NCI-H128 (cell line): Measurements from ENCODE around the gene INTS7.

Experiments
- DNase-seq: peaks from one replicate; lab custom pipeline; 2025; ENCODE audit not compliant: unreplicated experiment; lab: John Stamatoyannopoulos, UW

The INTS7 gene, protein sequence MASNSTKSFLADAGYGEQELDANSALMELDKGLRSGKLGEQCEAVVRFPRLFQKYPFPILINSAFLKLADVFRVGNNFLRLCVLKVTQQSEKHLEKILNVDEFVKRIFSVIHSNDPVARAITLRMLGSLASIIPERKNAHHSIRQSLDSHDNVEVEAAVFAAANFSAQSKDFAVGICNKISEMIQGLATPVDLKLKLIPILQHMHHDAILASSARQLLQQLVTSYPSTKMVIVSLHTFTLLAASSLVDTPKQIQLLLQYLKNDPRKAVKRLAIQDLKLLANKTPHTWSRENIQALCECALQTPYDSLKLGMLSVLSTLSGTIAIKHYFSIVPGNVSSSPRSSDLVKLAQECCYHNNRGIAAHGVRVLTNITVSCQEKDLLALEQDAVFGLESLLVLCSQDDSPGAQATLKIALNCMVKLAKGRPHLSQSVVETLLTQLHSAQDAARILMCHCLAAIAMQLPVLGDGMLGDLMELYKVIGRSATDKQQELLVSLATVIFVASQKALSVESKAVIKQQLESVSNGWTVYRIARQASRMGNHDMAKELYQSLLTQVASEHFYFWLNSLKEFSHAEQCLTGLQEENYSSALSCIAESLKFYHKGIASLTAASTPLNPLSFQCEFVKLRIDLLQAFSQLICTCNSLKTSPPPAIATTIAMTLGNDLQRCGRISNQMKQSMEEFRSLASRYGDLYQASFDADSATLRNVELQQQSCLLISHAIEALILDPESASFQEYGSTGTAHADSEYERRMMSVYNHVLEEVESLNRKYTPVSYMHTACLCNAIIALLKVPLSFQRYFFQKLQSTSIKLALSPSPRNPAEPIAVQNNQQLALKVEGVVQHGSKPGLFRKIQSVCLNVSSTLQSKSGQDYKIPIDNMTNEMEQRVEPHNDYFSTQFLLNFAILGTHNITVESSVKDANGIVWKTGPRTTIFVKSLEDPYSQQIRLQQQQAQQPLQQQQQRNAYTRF

DNA sequence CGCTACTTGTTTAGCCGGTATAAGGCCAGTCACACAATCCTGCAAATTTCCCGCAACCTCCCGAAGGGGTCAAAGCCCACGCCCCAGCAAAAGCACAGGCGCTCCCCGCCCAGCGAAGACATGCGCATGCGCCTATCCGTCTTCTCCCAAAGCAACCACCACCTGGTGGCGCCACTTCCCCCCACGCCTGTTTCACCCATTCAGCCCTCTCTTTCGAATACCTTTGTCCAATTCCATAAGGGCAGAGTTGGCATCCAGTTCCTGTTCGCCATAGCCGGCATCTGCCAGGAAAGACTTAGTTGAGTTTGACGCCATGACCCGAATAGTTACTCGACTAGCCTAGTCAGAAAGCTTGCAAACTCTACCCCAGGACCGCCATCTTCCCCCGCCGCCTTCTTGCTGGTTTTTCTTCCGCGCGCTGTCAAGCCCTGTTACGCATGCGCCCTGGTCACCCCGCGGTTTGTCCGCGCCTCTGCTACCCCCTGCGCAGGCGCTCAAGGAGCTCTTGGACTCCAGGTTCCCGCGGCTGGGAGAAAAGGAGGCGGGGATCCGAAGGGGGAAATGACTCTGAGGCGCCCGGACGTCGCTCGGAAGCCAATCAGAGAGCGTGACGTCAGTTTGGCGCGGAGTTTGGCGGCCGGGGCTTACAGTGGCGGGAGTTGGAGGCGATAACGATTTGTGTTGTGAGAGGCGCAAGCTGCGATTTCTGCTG lies at the start of gene INTS7, which contains the start of gene DTL:
TSS of gene INTS7 (minus strand) at position 435 of the 712 bp plus-strand sequence. CDS start at position 315, 120 bp downstream.
TSS of gene DTL (plus strand) at position 626 of the 712 bp plus-strand sequence. CDS start 143 bp downstream, outside the sequence.
- peak; percentile 100 for DNase-seq

DNA sequence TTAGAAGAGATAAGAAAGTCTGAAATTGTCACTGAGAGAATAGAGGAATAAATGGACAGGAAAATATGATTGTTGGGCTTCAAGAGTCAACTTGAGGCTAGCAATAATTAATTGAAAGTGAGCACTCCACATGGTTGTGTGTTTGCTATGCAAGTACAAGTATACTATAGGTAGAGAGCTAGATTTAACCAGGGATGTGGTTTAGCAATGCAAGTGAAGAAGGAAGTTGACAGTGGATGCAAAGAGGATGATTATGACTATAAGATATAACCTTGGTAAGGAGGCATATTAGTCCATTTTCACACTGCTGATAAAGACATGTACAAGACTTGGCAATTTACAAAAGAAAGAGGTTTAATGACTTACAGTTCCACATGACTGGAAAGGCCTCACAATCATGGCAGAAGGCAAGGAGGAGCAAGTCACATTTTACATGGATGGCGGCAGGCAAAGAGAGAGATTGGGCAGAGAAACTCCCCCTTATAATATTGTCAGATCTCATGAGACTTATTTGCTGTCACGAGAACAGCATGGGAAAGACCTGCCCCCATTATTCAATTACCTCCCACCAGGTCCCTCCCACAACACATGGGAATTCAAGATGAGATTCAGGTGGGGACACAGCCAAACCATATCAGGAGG lies 47.5 kb upstream of the INTS7 start:
- DNase-seq = no peak

GRCh38 chr1:212078826-212079225 lies 43.5 kb upstream of the INTS7 start:
- no peak for DNase-seq

DNA sequence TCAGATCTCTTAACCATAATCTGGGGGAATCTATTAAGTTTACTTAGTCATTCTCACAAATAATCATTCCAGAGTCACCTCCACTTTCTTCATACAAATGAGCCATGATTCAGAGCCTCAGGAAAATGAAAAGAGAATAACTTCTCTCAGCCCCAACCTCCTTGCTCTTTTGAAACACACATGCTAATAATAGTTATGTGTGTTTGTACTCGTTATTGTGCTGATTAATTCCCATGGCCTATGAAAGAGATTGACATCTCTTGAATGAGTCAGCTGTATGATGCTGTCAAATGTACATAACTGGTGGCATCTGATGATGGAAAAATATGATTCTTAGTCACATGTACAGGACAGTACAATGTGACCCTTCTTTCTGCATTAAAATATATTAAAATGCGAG lies 41.7 kb upstream of the INTS7 start:
- no peak for DNase-seq

DNA sequence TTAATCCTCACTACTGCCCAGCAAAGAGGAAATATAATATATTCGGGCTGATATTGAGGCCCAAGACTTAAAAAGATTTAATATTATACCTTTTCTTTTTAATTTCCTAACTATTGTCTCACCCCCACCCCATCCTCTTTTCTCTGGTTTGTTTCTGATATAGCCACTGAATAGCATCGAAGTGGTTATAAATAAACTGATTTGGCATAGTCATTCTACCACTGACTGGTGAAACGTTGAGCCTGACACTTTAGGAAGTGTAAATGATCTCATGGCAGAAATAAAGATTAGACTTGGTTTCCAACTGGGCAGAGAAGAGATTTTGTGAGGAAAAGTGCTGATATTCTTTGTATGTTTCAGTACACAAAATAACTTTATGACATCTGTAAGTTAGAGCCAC lies 39.5 kb upstream of the INTS7 start:
- DNase-seq = no peak

GRCh38 chr1:212074313-212074712 lies 39.0 kb upstream of the INTS7 start:
- DNase-seq = no peak

DNA sequence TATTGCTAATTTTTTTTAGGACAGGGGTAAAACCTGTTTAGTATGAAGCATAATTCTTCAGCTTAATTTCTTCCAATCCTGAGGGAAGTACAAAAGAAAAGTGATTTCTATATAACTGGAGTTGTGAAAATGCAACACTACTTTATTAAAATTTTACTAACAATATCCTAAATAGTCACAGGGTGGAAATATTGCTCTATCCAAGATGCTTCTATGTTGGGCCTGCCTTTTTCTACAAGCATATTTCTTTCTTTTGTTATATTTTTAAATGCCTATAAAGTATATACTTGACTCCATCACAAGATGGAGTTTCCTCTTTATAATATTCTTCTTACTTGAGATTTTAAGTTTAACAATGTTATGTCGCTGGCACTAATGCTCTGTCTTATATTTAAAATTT lies 38.1 kb upstream of the INTS7 start:
- no peak for DNase-seq

DNA sequence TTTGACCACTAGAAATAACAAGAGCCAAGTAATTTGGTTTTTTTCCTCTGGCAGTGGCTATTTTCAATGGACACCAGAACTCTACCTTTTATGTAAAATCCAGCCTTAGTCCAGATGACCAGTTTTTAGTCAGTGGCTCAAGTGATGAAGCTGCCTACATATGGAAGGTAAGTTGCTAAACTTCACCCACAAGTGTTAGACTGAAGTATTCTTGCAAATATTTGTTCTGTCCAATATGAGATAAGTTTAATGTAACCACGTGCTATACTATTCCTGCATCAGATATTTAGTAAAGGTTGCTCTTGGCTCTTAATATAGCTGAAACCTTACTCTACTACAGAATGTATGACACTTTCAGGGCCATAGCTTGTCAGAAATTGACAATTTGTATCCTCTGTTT lies 36.7 kb upstream of the INTS7 start:
- DNase-seq = no peak

DNA sequence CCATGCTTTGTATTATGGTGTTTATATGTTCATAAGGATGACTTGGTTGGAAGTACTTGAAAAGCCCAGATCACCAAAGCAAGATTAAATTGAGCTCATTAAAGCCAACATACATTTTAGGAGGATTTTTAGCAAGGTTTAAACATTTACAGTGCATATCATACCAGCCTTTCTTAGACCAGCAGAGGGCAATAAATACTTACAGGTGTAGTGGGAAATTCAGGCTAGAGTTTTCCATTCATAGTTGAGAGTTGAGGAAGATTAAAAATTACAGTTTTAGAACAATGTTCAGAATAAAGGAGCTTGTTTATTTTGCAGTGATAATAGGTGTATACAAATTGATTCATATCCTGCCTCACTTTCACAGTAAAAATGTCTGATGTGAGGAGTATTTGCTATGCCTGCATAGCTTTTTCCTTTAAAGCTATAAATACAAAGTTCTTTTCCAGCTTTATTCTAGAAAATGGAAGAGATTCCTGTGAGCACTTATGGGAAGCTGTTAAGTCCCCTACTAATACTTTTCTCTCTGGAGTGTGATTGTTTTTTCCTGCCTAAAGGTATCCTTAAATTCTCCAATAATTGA lies 35.5 kb upstream of the INTS7 start:
- DNase-seq = no peak

DNA sequence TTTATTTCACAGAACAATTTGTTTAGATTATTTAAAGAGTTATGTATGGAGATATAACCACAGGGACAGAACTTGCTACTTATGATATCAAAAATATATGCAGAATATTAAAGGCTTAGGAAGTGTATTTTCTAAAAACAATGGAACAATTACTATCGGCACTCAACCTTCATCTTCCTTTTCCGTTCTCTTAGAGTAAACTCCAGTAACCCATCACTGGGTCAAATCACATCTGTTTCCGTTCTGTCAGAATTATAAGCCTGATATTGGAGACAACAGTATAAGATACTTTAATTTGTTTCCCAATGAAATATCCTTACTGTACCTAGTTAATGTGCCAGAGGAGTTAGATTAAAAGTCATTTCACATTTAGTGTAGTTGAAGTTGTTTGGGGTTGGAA lies 32.4 kb upstream of the INTS7 start:
- DNase-seq = no peak

- no peak for DNase-seq
Observed at GRCh38 chr1:212062832-212063438, 27.6 kb upstream of the INTS7 start.

- no peak for DNase-seq
Observed at GRCh38 chr1:212060632-212061472, 25.5 kb upstream of the INTS7 start.

DNA sequence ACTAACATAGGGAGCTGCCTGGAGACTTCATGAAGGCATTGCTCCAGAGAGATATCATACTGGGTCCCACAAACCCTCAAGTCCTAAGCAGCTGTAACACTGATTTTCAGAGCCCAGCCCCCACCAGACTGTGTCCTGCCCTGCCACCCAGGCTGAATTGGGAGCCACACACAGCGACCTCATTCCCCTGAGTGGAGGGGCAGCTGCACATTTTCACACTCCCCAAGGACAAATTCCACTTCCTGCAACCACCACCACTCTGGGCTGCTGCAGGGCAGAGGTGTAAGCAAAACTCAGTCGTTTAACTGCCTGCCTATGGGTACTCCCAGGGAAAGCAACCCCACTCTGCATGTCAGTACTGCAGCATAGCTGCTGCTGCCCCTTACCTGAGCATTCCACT lies 20.0 kb upstream of the INTS7 start:
- DNase-seq = no peak

- no peak for DNase-seq
Observed at GRCh38 chr1:212053993-212054392, 18.6 kb upstream of the INTS7 start.

- DNase-seq = no peak
Observed at GRCh38 chr1:212045981-212046380, 10.6 kb upstream of the INTS7 start.

DNA sequence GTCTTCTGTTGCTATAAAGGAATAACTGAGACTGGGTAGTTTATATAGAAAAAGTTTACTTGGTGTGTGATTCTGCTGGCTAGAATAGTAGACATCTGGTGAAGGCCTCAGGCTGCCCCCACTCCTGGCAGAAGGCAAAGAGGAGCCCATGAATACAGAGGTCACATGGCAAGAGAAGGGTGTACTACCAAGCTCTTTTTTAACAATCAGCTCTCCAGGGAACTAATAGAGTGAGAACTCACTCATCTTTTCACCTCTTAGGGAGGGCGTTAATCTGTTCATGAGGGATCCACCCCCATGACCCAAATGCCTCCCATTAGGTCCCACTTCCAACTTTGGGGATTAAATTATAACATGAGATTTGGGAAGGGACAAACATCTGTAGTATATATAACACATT lies 9.5 kb upstream of the INTS7 start:
- DNase-seq = no peak

DNA sequence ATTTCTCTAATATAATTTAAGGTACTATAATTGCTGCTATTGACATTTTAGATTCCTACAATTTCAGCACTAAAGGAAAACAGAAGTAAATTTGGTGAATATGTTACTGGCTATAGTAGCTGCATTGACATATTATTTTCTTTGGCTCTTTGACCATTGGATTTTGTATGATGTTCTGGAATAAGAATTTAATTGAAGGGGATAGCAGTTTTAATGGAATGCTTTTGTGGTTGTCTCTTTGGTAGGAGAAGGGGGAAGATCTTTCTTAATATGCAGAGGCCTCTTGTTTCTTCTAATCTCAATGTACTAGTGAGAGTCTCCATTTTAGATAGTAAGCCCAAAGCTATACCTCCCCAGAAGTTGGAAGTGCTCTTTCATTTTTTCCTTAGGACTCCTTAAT lies 7.1 kb upstream of the INTS7 start:
- no peak for DNase-seq

GRCh38 chr1:212040629-212041412 lies 5.5 kb upstream of the INTS7 start:
- no peak for DNase-seq
